Measurements from ENCODE around the gene GRIN2A. TPM values are rescaled to one million over a fixed set of nuclear protein-coding genes. Genes with fewer than 3 reads are reported as not detected.

The GRIN2A gene
- total and polyA plus RNA-seq, 2 experiments from 2014 or later, result 0.42 to 5.5 TPM

GRCh38 chr16:10200637-10201586, 18.7 kb upstream of the GRIN2A start:
- TF ChIP-seq CTCF (IDR thresholded peaks at IDR 0.05; ENCODE audit: low read depth, low read length), result no peak
- H3K4me1 ChIP-seq (ENCODE audit: low read depth), result no peaks in the 10 kb centered on the region
- no peaks in the 10 kb centered on the region for H3K9me3 ChIP-seq (ENCODE audit: low read depth)
- H3K36me3 ChIP-seq, result no peaks in the 10 kb centered on the region
- H3K4me3 ChIP-seq, result no peak overlapping the region
- DNase-seq (ENCODE audit: low read depth in 1 of 2, low spot score in 1 of 2), result no peak
- H3K27me3 ChIP-seq, result no peaks in the 10 kb centered on the region
- H3K27ac ChIP-seq, result no peak overlapping the region

- Histone ChIP-seq H3K9me3 (ENCODE audit: low read depth) (no peaks in the 10 kb centered on the region), H3K36me3 (no peaks in the 10 kb centered on the region), H3K4me3 (no peak overlapping the region), H3K27ac (no peak overlapping the region), H3K27me3 (no peaks in the 10 kb centered on the region), H3K4me1 (ENCODE audit: low read depth) (no peaks in the 10 kb centered on the region)
- DNase-seq (ENCODE audit: low read depth in 1 of 2, low spot score in 1 of 2), result no peak
- no peak for TF ChIP-seq CTCF (IDR thresholded peaks at IDR 0.05; ENCODE audit: low read depth, low read length)
These were observed 14.8 kb upstream of the GRIN2A start for GRCh38 chr16:10196999-10197398.

GRCh38 chr16:10191096-10191495, 8.9 kb upstream of the GRIN2A start:
- TF ChIP-seq CTCF (IDR thresholded peaks at IDR 0.05; ENCODE audit: low read depth, low read length), result no peak
- Histone ChIP-seq H3K27ac (no peak overlapping the region), H3K36me3 (no peaks in the 10 kb centered on the region), H3K4me3 (no peak overlapping the region), H3K4me1 (ENCODE audit: low read depth) (no peaks in the 10 kb centered on the region), H3K27me3 (no peaks in the 10 kb centered on the region), H3K9me3 (ENCODE audit: low read depth) (no peaks in the 10 kb centered on the region)
- DNase-seq (ENCODE audit: low read depth in 1 of 2, low spot score in 1 of 2), result no peak

GRCh38 chr16:10189861-10190390, 7.7 kb upstream of the GRIN2A start:
- Histone ChIP-seq H3K27me3 (peaks cover 6% of the 10 kb centered on the region), H3K36me3 (no peaks in the 10 kb centered on the region), H3K27ac (no peak overlapping the region), H3K4me3 (no peak overlapping the region), H3K9me3 (ENCODE audit: low read depth) (no peaks in the 10 kb centered on the region), H3K4me1 (ENCODE audit: low read depth) (no peaks in the 10 kb centered on the region)
- DNase-seq (ENCODE audit: low read depth in 1 of 2, low spot score in 1 of 2), result no peak
- no peak for TF ChIP-seq CTCF (IDR thresholded peaks at IDR 0.05; ENCODE audit: low read depth, low read length)

GRCh38 chr16:10188236-10188635, 6.0 kb upstream of the GRIN2A start:
- TF ChIP-seq CTCF (IDR thresholded peaks at IDR 0.05; ENCODE audit: low read depth, low read length), result no peak
- H3K4me1 ChIP-seq (ENCODE audit: low read depth), result no peaks in the 10 kb centered on the region
- no peak for DNase-seq (ENCODE audit: low read depth in 1 of 2, low spot score in 1 of 2)
- H3K36me3 ChIP-seq, result no peaks in the 10 kb centered on the region
- no peak overlapping the region for H3K27ac ChIP-seq
- H3K9me3 ChIP-seq (ENCODE audit: low read depth), result no peaks in the 10 kb centered on the region
- H3K4me3 ChIP-seq, result no peak overlapping the region
- peaks cover 20% of the 10 kb centered on the region for H3K27me3 ChIP-seq

Measured in cardiac muscle cell (in vitro differentiated cells and primary cell).